GM18858 (cell line): ENCODE results near the gene MVP.
"Not testable (repeated sequence)": the region's sequence is repeated elsewhere in the genome, so short reads cannot be mapped to it uniquely, and the experiment has no call there.

Experiments
- ATAC-seq: cut with Tn5 transposase; IDR thresholded peaks from one replicate; pipeline ENCODE4 v1.9.1; 2021; ENCODE audit not compliant: unreplicated experiment

The MVP gene

GRCh38 chr16:29820271-29820701 is at the start of gene MVP:
Gene MVP (plus strand): TSS chr16:29820462. CDS start chr16:29830550, 10,088 bp downstream.
- ATAC-seq: no peak

DNA sequence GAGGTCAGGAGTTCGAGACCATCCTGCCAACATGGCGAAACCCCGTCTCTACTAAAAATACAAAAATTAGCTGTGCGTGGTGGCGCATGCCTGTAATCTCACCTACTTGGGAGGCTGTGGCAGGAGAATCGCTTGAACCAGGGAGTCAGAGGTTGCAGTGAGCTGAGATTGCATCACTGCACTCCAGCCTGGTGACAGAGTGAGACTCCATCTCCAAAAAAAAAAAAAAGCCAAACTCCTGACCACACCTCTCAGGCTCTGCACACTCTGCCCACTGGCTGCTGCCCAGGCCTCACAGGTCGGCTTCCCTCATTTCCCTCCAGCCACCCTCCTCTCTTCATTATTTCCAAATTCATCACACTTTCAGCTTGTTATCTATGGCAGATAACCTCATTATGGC is 47.9 kb upstream of the MVP start:
- not testable (repeated sequence) for ATAC-seq

DNA sequence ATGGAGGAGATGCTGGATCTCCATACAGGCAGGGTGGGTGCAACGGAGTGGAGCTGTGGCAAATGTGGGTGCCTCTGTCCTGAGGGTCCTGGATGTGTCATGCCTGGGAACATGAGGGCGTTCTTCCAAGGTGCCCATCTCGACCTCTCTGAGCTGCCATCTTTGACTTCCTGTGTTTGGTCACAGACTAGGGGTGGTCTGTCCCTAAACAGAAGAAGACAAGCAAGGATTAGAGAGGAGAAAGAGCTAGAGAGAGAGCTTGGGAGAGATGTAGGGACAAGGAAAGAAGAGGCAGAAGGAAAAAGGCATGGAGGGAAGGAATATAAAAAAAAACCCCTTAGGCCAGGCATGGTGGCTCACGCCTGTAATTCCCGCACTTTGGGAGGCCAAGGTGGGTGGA is 45.5 kb upstream of the MVP start:
- ATAC-seq: no peak

DNA sequence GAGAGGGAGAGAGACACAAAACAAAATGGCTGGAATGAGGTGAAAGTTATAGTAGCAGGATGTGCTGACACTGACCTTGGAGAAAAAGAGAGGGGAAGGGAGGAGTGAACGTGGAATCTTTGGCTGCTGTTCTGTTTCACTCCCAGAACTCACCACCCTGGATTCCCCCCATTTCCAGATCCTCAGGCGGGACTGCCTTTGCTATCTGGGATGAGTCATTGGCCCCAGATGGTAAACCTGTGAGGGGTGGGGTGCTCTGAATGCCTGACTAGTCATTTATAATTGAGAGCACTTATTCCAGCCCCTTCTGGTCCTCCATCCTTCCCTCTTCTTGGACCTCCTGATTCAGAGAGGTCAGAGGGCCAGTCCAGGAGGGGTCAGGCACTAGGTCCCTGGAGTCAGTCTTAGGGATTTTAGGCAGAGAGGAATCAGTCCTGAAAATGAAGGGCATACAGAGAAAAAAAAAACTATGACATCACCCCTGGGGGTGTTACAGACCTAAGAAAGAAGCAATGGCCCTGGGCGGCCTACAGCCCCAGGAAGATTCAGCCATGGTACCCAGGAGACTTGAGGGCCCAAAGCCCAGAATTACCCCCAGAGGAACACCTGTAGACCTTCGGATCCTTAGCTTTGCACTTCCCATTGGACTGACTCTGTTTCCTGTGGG is 44.4 kb upstream of the MVP start:
- ATAC-seq: no peak

- ATAC-seq: no peak
Observed at GRCh38 chr16:29777576-29778350, 42.5 kb upstream of the MVP start, which contains the start of gene ZG16. Gene ZG16 (plus strand): TSS chr16:29778256. CDS start chr16:29779267, 1,011 bp downstream.

DNA sequence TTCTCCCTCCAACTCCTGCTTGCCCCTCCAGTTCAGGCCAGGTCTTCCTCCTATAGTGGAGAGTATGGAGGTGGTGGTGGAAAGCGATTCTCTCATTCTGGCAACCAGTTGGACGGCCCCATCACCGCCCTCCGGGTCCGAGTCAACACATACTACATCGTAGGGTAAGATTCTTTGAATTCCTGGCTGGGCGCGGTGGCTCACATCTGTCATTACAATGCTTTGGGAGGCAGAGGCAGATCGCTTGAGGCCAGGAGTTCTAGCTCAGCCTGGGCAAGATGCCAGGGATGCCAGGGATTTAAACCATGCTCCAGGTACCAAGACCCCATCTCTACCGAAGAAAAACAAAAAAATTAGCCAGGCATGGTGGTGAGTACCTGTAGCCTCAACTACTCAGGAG is 40.8 kb upstream of the MVP start:
- no peak for ATAC-seq

DNA sequence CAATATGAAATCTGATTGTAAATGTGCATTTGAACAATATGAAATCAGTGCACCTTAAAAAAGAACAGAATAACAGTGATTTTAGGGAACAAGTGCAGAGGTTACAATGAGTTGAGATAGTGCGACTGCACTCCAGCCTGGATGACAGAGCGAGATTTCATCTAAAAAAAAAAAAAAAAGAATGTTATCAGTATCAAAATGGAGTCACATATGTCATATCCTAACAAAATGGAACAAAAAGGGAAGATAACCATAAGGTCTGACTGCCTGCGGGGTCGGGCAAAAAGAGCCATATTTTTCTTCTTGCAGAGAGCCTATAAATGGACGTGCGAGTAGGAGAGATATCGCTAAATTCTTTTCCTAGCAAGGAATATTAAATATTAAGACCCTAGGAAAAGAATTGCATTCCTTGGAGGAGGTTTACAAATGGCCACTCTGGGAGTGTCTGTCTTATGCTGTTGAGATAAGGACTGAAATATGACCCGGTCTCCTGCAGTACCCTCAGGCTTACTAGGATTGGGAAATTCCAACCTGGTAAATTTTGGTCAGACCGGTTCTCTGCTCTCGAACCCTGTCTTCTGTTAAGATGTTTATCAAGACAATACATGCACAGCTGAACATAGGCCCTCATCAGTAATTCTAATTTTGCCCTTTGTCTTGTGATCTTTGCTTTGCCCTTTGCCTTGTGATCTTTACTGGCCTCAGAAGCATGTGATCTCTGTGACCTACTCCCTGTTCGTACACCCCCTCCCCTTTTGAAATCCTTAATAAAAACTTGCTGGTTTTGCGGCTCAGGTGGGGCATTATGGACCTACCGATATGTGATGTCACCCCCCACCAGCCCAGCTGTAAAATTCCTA is 36.9 kb upstream of the MVP start:
- not testable (repeated sequence) for ATAC-seq

DNA sequence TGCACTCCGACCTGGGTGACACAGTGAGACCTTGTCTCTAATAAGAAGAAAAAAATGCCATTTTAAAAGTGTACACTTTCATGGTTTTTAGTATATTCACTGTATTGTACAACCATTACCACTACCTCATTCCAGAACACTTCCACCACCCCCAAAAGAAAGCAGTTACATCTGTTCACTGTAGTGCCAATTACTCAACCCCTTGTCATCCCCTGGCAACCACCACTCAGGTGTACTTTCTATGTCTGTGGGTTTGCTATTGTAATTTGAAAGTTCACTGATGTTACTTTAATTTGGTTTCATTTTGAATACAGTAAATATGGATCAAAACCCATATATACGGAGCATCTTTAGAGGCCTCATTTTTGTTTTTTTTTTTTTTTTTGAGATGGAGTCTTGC is 36.1 kb upstream of the MVP start:
- no peak for ATAC-seq

- no peak for ATAC-seq
Observed at GRCh38 chr16:29784901-29785500, 35.3 kb upstream of the MVP start.

- not testable (repeated sequence) for ATAC-seq
Observed at GRCh38 chr16:29787155-29787554, 33.1 kb upstream of the MVP start.

GRCh38 chr16:29789775-29790182 is 30.5 kb upstream of the MVP start:
- ATAC-seq: no peak

DNA sequence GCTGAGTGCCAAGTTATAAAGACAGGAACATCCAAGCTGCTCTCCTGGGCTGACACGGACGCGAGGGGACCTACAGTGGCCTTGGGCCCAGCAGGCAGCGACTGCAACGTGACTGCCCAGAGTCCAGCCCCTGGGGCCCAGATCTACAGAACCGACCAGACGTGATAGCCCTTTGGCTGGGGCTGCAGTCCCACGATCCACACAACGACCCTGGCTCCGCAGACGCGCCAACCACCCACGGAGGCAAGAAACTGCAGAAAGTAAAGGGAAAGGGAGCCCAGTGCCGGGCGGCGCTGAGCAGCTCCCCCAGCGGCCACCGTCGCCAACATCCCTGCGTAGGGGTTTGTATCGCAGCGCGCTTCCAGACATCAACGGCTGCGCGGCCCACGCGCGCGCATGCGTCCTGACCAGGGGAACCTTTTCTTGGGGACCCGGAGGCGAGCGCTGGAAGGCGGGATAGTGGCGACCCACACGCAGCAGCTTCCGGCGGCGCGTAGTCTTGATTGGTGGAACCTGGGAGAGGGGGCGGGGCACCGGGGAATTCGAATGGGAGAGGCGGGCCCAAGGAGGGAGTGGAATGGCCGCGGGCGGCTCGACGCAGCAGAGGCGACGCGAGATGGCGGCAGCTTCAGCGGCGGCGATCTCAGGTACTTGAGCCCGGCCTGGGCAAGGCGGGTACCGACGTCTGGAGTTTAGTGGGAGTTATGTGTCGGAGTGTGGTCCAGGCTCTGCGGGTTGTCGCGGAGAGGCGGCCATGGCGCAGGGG is 29.9 kb upstream of the MVP start, which contains the start of gene KIF22:
Gene KIF22 (plus strand): TSS at position 569 of the 766 bp plus-strand sequence. CDS start 9 bp downstream, at position 578.
- peak; percentile 87 for ATAC-seq

DNA sequence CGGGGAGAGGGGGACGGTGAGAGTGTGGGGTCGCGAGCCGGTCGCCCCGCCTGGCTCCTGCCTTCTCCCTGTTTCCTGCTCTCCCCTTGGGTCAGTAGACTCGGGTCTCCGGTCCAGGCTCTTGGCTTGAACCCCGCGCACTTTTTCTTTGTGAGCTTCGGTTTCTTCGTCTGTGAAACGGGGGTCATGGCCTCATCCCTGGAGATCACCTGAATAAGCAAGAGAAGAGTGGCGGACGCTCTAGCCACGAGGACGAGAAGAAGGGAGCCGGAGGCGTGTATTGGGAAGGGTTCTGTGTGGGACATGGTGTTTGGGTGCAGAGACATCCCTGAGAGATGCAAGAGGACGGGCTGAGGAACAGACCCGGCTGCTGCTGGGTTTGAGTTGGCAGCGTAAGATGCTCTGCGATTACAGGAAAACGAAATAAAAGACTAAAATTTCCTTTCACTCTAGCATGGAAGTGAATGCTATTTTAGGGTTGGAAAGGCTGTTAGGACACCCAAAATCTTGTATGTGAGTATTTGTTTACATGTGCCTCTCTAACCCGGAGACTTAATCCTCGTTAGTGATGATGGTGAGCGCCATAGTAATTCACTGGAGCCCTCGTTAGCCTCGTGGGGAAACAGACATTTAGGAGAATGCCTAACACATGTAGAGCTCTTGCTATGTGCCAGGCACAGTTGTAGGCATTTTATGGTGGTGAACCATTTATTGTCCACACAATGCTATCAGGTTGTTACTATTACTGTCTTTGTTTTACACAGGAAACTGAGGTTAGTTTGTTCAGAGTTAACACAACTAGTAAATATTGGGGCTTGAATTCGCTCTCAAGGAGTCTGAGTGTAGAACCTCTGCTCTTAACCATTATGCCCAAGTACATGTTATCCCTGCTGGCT is 29.1 kb upstream of the MVP start:
- ATAC-seq: no peak

- ATAC-seq: no peak
Observed at GRCh38 chr16:29791845-29792807, 28.1 kb upstream of the MVP start.

GRCh38 chr16:29793153-29793552 is 27.1 kb upstream of the MVP start:
- ATAC-seq: not testable (repeated sequence)

DNA sequence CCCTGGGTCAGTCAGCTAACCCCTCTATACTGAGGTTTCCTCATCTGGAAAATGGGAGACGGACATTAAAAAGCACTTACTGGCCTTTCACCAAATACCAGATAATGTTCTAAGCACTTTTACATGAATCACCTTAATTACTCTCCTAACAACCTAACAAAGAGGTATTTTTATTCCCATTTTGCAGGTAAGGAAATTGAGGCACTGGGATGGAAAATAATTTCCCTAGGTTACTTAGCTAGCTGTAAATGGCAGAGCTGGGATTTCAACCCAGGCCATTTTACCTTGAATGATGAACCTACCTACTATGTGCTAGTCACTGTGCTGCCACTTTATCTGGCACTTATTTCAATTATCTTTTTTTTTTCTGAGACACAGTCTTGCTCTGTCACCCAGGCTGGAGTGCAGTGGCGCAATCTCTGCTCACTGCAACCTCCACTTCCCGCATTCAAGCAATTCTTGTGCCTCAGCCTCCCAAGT is 26.0 kb upstream of the MVP start:
- no peak for ATAC-seq

DNA sequence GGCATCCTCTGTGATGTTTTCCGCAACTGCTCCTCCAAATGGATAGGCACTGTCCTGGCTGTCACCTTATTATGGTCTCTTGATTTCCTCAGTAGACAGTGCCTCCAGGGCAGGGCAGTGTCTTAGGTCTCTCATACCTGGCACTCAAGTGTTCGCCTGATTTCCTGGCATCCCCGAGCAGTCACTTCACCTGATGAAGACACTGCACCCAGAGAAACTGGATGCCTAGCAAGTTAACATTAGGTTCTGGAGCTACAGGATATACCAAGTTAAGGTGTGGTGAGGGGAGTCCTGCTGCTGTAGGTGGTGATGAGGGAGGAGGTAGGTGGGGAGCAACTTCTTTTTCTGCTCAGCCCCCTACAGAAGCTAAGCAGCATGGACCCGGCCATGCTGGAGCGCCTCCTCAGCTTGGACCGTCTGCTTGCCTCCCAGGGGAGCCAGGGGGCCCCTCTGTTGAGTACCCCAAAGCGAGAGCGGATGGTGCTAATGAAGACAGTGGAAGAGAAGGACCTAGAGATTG is 17.8 kb upstream of the MVP start:
- ATAC-seq: no peak

DNA sequence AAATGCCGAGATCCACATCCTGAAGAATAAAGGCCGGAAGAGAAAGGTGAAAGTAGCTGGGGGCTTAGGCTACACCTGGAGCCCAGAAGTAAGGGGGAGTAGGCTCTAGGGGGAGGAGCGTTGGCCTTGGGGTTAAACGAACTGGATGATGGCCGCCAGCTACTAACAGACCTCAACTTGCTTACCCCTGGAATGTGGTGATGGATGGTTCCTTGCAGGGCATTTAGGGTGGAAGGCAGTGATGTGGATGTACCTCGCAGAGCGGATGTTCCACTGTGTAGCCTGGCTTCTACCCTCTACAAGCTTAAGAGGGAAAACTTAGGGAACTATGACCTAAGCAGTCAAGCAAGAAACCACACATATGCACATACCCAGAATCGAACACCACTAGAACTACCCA is 16.2 kb upstream of the MVP start:
- ATAC-seq: no peak
